GM12864 (cell line): ENCODE data around the gene LIMK1.
A peak's percentile ranks its signal among the peaks of the same experiment; 100 is the strongest.

Experiments used
- DNase-seq: peaks from one replicate; pipeline ENCODE4 v3.0.0-alpha.2; 2011; ENCODE audit warnings: low read depth
- H3K4me3 ChIP-seq: 2 replicates; pipeline ENCODE4 v1.5.1; 2011; ENCODE audit warnings: mild to moderate bottlenecking, low read depth, low read length, control low read depth
- TF ChIP-seq, protein P1 (sequence below): IDR thresholded peaks from 2 replicates; pipeline ENCODE4 v1.5.1; 2011; ENCODE audit warnings: low read depth, mild to moderate bottlenecking, moderate library complexity, low read length, control low read depth, inconsistent platforms; ENCODE audit errors: missing control alignments

The LIMK1 gene

DNA sequence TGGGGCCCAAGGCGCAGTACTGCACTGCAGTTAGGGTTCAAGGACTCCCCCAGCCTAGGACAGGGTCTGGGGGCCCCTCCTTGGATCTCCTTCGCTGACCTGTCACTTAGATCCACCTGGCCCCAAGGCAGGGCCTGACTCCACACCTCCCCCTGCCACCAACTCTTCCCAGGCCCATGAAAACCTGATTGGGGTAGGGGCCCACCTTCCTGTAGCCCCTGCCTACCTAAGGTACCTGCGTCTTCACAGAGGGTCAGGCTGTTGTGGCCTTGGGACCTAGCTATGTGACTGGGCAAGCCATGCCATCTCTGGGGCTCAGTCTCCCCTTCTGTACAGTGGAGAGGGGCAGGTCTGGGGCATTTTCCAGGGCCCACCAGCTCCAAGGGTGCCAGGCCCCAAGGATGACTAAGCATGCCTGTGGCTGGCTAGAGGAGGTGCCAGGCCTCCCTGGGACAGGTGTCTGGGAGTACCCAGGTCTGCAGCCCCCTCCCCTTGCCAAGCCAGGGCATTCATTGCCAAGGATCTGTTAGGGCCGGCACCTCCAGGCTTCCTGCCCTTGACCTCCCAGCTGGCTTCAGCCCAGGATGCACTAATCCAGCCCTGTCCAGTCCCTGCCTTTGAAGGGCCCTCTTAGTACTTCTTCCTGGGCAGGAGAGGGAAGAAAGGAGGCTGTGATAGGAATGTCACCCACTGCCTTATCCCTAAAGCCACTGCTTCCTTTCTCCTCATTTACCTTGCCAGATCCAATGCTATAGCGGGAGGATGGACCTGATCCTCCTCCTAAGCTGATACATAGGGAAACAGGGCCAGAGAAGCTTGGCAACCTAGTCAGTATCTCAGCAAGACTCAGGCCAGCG, 1.3 kb downstream of the LIMK1 start:
- DNase-seq = no peak
- TF ChIP-seq, protein P1, sequence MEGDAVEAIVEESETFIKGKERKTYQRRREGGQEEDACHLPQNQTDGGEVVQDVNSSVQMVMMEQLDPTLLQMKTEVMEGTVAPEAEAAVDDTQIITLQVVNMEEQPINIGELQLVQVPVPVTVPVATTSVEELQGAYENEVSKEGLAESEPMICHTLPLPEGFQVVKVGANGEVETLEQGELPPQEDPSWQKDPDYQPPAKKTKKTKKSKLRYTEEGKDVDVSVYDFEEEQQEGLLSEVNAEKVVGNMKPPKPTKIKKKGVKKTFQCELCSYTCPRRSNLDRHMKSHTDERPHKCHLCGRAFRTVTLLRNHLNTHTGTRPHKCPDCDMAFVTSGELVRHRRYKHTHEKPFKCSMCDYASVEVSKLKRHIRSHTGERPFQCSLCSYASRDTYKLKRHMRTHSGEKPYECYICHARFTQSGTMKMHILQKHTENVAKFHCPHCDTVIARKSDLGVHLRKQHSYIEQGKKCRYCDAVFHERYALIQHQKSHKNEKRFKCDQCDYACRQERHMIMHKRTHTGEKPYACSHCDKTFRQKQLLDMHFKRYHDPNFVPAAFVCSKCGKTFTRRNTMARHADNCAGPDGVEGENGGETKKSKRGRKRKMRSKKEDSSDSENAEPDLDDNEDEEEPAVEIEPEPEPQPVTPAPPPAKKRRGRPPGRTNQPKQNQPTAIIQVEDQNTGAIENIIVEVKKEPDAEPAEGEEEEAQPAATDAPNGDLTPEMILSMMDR = no peak
- H3K4me3 ChIP-seq = peak overlapping the region; percentile 80

DNA sequence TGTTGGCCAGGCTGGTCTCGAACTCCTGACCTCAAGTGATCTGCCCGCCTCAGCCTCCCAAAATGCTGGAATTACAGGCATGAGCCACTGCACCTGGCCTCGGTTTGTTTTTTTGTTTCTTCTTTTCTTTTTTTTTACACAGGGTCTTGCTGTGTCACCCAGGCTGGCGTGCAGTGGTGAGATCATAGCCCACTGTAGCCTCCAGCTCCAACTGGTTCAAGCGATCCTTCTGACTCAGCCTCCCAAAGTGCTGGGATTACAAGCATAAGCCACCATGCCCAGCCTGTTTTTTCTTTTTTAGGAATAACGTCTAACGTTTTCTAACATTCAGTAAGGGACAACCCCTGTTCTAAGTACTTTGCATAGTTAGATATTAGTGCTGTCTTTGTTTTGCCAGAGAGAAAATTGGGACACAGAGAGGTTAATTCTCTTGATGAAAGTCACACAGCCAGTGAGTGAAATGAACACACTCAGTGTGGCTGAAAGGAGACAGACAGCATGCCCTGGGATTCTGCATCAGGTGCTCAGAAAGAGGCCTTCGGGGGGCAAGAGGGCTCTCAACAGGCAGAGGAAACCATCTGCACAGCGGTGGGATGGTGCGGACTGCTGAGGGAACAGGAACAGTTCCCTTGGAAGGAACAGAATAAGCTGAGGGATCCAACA, 4.3 kb downstream of the LIMK1 start:
- no peak for DNase-seq
- TF ChIP-seq, protein P1 = no peak
- H3K4me3 ChIP-seq = no peak overlapping the region

DNA sequence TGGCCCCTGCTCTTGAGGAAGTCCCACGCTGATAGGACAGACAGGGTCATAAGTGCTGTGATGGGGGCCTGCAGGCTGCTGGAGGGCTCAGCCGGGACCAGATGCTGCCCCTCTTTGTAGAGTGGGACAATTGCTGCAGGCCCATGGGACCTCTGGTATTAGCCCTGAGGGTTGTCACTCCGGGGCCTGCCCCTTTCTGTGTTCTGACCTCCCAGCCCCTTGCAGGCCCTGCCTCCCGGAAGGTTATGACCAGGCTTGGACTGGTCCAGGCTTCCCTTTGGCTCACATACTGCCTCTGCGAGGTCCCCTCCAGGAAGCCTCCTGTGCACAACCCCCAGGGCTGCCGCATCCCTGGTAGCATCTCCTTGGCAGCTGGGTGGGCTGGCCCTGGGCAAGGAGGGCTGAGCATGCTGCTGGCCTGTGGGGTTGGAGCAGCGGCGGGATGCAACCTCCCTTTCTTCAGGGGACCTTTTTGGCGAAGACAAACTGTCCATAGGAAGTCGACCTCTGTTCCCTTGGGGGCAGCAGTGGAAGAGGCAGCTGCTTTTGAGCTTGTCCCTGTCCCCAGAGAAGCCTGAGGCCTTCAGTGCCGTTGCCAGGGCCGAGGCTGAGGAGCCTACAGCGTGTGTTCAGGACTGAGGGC, 8.8 kb downstream of the LIMK1 start:
- TF ChIP-seq, protein P1 = no peak
- no peak for DNase-seq
- H3K4me3 ChIP-seq = peak overlapping the region; percentile 62

DNA sequence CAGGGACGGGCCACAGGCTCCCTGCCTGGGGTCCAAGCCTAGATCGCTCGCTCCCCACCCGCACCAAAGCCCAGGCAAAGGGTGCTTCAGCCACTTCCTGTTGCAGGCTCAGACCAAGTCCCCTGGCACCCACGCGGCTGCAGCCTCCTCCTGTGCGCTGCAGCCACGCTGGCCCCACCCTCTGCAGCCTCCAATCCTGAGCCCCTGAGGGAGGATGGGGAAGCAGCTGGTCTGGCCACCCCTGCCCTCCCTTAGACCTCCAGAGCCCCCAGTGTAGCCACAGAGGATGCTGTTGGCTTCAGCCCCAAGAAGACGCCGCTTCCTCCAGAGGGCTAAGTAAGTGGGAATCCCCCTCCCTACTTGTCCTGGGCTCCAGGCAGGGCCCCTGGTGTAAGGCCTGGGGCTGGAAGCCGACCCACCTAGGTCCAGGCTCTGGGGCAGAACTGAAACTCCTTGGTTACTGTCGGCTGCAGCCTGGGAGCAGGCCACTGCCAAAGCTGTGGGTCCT, 9.4 kb downstream of the LIMK1 start:
- peak overlapping the region; percentile 62 for H3K4me3 ChIP-seq
- peak; percentile 45 for DNase-seq

DNA sequence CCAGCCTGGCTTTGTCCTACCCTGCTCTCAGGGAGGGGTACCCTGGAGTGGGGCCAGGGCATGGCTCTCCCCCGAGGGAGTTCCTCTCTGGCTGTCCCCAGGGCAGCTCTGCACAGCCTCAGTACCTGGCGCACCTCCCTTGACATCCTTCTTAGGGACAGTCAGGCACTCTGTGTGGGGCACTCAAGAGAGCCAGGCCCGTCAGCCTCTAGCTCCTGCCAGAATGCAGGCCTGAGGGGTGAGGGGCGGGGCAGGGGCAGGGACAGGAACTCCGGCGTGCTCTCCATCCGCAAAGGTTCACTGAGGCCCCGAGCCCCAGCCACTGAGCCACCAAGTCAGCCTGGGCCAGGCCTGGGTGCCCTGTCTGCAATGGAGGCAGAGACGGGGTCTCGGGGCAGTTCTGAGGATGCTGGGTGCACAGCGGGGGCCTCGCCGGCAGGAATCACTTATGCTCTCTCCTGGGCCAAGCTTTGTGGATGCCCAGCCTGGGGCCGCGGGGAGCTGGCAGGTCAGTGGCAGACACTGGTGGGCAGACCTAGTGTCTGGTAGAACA, 10.1 kb downstream of the LIMK1 start:
- TF ChIP-seq, protein P1 = no peak
- H3K4me3 ChIP-seq = peak overlapping the region; percentile 62
- no peak for DNase-seq

More for the DNA sequence above, 9.4 kb downstream of the LIMK1 start:
- TF ChIP-seq, protein P1 = no peak

DNA sequence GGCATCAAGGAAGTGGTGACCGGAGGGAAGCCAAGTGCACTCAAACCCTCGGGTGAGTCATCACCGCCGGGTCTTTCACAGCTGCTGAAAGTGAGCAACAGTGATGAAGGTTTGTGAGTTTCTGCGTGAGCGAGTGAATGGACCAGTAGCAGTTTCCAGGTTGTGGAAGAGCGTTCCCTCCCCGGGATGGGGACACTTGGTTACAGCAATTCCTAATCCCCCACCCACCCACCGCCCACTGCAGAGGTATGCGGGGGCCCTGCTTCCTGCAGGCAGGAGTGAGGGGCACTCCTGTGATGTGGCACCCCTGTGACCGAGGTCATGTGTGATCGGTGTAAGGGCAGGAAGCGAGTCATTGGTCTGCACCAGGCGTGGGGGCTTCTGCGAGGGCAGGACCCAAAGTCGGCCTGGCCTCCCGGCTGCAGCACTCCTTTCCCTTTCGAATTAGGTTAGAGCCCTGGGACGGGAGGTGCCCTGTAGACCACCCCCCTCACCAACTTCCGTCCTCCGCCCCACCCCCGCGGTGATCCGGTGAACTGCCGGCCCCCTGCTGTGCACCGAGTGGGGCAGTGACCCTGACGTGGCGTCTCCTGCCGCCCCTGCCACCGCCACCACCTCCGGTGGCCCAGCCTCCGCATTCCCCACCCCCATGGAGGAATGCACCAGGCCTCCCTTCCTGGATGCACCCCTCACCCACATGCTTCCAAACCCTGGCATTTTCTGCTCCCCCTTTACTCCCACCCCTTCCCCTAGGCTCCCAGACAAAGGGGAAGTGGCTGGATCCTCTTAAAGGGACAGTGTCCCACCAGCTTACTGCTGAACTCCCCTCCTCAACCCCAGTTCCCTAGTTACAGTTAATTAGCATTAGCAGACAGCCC, 10.9 kb downstream of the LIMK1 start:
- H3K4me3 ChIP-seq = peak overlapping the region; percentile 62
- TF ChIP-seq, protein P1 = no peak
- DNase-seq = peak; percentile 47
